ENCODE measurements around the gene PRAMEF9.
"Not testable (repeated sequence)": the region's sequence is repeated elsewhere in the genome, so short reads cannot be mapped to it uniquely, and the experiment has no call there.

DNA sequence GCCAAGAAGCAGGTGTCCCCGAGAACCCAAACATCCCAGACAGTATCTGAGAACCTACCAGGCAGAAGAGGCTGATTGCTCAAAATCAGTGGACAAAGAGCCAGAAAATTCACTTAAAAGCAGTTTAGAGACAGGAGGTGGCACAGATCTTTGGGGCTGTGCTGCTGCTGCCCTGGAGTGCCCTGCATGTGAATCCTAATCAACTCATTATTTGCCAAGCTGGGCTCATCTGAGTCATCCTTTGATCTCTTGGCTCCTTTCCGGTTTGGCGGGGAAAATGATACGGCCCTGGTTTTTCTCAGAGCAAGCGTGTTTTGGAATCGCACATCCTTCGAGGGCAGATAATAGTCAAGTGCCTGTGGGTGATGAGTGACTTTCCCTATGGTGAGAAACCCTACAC is 45.0 kb downstream of the PRAMEF9 start:
- not testable (repeated sequence) for TF ChIP-seq POLR2A, EP300, POLR2AphosphoS5 (IDR thresholded peaks at IDR 0.05)
- TF ChIP-seq, protein P1, sequence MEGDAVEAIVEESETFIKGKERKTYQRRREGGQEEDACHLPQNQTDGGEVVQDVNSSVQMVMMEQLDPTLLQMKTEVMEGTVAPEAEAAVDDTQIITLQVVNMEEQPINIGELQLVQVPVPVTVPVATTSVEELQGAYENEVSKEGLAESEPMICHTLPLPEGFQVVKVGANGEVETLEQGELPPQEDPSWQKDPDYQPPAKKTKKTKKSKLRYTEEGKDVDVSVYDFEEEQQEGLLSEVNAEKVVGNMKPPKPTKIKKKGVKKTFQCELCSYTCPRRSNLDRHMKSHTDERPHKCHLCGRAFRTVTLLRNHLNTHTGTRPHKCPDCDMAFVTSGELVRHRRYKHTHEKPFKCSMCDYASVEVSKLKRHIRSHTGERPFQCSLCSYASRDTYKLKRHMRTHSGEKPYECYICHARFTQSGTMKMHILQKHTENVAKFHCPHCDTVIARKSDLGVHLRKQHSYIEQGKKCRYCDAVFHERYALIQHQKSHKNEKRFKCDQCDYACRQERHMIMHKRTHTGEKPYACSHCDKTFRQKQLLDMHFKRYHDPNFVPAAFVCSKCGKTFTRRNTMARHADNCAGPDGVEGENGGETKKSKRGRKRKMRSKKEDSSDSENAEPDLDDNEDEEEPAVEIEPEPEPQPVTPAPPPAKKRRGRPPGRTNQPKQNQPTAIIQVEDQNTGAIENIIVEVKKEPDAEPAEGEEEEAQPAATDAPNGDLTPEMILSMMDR (IDR thresholded peaks at IDR 0.05), result not testable (repeated sequence)
